Measurements from ENCODE around the gene ATOSB. TPM values are rescaled to one million over a fixed set of nuclear protein-coding genes. Genes with fewer than 3 reads are reported as not detected.

Gene ATOSB
- total RNA-seq, 4 donors from 2014 or later: 4.1 to 31.5 (median 22.6) TPM

DNA sequence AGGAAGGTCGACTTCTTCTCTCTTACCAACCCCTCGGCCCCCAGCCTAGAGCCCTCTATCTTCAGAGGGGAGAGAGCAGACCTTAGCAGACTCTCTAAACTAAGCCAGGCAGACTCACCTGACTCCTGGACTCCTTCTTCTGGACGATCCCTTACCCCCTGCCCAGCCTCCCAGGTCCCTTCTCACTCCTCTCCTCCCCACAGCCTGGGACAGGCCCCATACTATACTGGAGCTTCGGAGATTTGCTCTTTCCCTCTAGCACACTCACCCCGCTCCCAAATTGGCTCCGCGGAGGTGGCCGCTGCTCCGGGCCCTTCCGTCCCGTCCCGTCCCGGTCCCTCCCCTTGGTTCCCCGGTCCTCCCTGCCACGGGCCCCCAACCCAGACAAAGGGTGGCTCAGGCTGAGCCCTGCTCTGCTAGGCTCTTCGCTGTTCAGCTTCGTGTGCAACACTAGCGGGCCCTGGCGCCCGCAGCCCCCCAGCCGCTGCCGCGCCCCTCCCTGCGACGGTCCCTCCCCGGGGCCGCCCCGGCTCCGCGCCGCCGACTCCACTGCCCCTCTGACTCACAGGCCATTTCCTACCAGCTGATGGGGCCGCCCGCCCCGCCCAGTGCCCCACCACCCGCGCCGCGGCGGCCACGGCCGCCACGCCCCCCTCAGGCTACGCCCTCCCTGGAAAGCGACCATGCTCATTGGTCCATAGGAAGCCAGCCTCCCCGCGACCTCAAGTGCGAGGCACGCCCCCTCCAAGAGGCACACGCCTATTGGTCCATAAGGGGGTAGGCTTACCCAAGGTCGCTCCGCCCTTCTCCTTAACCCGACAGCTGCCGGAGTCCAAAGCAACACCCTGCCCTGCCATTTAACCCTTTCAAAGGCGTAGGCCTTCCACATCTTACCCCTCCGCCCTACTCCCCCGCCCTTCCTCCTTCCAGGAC, 4.4 kb downstream of the ATOSB start:
- Histone ChIP-seq H3K9me3 (no peaks in the 10 kb centered on the region), H3K4me3 (peak overlapping the region; percentile 62 to 91 (median 66)), H3K4me1 (peaks cover 0 to 47% (median 13%) of the 10 kb centered on the region in 4 donors), H3K27me3 (no peaks in the 10 kb centered on the region), H3K27ac (peak overlapping the region; percentile 72 to 91 (median 82)), H3K36me3 (peaks cover 0 to 23% (median 0%) of the 10 kb centered on the region in 3 donors)
- TF ChIP-seq, protein P1, sequence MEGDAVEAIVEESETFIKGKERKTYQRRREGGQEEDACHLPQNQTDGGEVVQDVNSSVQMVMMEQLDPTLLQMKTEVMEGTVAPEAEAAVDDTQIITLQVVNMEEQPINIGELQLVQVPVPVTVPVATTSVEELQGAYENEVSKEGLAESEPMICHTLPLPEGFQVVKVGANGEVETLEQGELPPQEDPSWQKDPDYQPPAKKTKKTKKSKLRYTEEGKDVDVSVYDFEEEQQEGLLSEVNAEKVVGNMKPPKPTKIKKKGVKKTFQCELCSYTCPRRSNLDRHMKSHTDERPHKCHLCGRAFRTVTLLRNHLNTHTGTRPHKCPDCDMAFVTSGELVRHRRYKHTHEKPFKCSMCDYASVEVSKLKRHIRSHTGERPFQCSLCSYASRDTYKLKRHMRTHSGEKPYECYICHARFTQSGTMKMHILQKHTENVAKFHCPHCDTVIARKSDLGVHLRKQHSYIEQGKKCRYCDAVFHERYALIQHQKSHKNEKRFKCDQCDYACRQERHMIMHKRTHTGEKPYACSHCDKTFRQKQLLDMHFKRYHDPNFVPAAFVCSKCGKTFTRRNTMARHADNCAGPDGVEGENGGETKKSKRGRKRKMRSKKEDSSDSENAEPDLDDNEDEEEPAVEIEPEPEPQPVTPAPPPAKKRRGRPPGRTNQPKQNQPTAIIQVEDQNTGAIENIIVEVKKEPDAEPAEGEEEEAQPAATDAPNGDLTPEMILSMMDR (IDR thresholded peaks at IDR 0.05): no peak
- TF ChIP-seq POLR2A (IDR thresholded peaks at IDR 0.05): peak; percentile 28 to 66
- DNase-seq: peak; percentile 97 to 99 (median 97)

DNA sequence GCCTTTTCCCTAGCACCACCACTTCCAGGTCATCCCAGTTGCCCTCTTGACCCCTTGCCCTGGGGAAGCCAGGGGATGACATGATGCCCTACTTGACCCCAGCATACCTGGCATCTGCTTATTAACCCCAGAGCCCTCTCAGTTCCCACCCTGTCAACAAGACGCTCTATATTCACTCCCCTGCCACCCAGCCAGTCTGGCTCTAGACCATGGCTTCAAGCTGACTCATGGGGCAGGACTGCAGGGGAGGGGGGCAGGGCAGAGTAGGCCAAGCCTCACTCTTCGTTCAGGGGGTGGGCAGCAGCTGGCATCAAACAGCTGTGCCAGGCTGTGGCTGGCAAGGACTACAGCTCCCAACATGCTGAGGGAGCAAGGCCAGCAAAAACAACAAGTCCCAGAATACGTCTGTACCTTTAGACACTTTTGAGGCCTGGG, 5.3 kb downstream of the ATOSB start:
- no peaks in the 10 kb centered on the region for H3K27me3 ChIP-seq
- H3K4me3 ChIP-seq: peak overlapping the region in 2 of 4 donors; percentile 68 to 91
- DNase-seq: peak in 1 of 3 donors; percentile 45
- H3K27ac ChIP-seq: peak overlapping the region in 1 of 4 donors; percentile 91
- no peaks in the 10 kb centered on the region for H3K9me3 ChIP-seq
- peaks cover 0 to 32% (median 0%) of the 10 kb centered on the region in 3 donors for H3K36me3 ChIP-seq
- no peak for TF ChIP-seq POLR2A (IDR thresholded peaks at IDR 0.05)
- TF ChIP-seq, protein P1 (IDR thresholded peaks at IDR 0.05): no peak
- H3K4me1 ChIP-seq: peaks cover 0 to 47% (median 13%) of the 10 kb centered on the region in 4 donors

DNA sequence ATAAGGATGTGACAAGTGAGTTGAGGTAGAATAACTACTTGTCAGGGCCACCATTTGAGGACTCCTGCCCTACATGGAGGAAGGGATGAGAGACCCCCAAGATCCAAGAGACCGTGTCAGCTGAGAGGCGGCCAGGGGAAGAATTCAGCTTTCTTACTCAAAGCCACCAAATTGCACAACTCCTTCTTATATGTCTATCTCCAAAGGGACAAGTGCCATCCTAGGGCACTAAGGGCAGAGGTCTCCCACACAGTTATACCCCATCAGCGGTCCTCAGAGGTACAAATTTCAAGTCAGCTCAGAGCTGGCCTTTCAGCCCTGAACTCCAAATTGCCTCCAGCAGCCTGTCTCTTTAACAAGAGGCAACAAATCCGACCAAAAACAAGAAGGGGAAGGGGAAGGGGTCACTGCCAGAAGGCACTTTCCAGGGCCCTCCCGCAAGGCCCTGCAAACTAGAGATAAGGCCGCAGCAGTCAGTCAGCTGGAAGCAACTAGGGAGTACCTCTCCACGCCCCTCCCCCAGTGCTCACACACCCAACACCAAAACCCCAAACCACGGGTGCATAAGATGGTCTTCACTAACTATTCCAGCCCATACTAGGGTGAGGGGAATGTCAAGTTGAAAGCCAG, 6.6 kb downstream of the ATOSB start:
- H3K4me3 ChIP-seq: no peak overlapping the region
- H3K9me3 ChIP-seq: no peaks in the 10 kb centered on the region
- H3K36me3 ChIP-seq: peaks cover 0 to 41% (median 0%) of the 10 kb centered on the region in 3 donors
- DNase-seq: peak in 1 of 3 donors; percentile 41
- H3K27ac ChIP-seq: no peak overlapping the region
- peaks cover 0 to 36% (median 2%) of the 10 kb centered on the region in 4 donors for H3K4me1 ChIP-seq
- TF ChIP-seq POLR2A (IDR thresholded peaks at IDR 0.05): no peak
- no peaks in the 10 kb centered on the region for H3K27me3 ChIP-seq

DNA sequence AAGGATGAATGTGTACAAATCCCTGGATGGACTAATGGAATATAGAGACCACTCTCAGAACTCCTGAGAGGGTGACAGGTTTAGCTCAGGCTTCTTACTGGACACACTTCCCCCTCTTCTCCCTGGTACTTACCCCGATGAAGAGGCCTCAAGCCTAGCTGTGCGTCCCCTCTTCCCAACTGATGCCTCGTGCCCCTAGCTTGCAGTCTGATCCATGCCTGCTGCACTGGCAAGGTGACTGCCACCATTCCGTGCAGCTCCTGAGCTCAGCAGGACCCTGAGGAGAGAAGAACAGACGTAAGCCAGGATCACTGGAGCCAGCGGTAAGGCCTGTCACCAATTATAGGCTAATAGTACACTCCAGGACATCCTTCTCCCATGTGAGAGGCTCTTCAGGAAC, 7.2 kb downstream of the ATOSB start:
- no peaks in the 10 kb centered on the region for H3K27me3 ChIP-seq
- H3K36me3 ChIP-seq: peaks cover 0 to 41% (median 0%) of the 10 kb centered on the region in 3 donors
- peak in 1 of 3 donors; percentile 27 for DNase-seq
- no peak overlapping the region for H3K4me3 ChIP-seq
- H3K27ac ChIP-seq: no peak overlapping the region
- TF ChIP-seq, protein P1 (IDR thresholded peaks at IDR 0.05): no peak
- TF ChIP-seq POLR2A (IDR thresholded peaks at IDR 0.05): no peak
- peaks cover 0 to 30% (median 1%) of the 10 kb centered on the region in 4 donors for H3K4me1 ChIP-seq
- H3K9me3 ChIP-seq: no peaks in the 10 kb centered on the region

DNA sequence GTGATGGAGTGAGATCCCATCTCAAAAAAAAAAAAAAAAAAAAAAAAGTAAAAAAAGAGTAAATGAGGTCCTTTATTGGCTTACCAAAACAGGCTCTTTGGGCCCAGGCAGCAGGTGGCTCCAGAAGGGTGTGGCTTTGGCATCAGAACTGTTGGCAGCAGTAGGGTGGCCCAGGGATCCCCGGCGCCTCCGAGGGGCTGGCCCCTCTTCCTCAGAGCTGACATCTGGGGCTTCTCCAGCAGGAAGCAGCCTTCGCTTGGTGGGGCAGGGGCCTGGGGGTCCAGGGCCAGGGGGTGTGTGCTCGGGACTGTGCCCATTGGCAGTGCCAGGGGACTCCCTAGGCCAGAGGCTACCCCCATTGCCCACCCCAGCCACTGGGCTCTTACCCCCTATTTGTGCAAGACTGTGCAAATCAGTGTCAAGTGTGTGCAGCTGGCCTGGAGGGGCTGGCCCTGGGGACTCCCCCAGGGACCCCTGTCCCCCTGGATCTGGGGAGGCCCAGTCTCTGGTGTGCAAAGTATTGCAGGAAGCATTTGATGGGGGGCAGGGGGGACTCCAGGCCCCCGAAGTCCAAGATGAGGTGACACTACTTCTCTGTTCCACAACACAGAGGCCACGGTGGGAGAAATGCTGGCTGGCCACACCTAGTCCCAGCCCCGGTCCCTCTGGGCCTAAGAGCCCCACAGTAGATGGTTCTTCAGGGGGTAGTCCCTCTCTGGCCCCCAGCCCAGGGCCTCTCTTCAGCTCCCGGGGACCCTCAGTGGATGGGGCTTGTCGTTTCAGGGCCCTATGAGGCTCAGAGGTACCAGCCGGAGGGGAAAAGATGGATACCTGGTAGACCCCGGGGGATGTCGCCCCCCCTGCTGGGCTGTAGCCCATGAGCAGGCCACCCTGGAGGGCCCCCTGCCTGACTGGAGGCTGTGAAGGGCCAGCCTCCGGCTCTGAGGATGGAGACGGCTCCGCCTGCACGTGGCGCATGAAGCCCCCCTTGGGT, 8.1 kb downstream of the ATOSB start:
- Histone ChIP-seq H3K36me3 (peaks cover 0 to 41% (median 0%) of the 10 kb centered on the region in 3 donors), H3K27me3 (no peaks in the 10 kb centered on the region), H3K9me3 (no peaks in the 10 kb centered on the region), H3K4me1 (peaks cover 0 to 22% (median 2%) of the 10 kb centered on the region in 4 donors), H3K27ac (no peak overlapping the region), H3K4me3 (no peak overlapping the region)
- peak in 1 of 3 donors; percentile 44 for DNase-seq
- TF ChIP-seq POLR2A (IDR thresholded peaks at IDR 0.05): no peak
- TF ChIP-seq, protein P1 (IDR thresholded peaks at IDR 0.05): no peak
